GM23248 (cell line): ENCODE data around the gene ITIH5.

Experiments
- EZH2 ChIP-seq: fragments of 200-600 bp; sonication (generic); IDR thresholded peaks from 2 replicates; pipeline ENCODE4 v1.6.1; 2018; ENCODE audit warnings: antibody characterized with exemption, mild to moderate bottlenecking; ENCODE audit not compliant: insufficient read depth, poor library complexity, severe bottlenecking
- EZH2phosphoT487 ChIP-seq: fragments of 200-600 bp; sonication (generic); IDR thresholded peaks from 2 replicates; pipeline ENCODE4 v1.6.1; 2018; ENCODE audit warnings: antibody characterized with exemption, moderate library complexity, mild to moderate bottlenecking, low read depth; ENCODE audit not compliant: insufficient read depth

DNA sequence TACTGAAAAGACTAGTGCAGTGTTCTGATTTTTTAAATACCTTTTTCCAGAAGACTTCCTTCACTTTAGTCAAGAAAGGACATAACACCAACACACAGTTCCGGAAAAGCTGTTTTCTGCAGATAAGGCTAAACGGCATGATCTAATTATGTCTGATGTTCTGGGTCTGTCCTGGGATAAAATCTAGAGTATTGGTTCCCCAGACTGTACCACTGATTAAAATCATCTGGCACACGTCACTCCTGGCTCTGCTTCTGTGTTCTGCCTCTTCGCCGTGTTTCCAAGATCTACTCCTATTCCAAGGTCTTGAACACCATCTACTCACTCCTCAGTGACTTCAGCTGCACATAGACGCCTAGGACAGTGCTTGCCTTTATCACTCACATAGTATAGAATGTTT is 155.2 kb downstream of the ITIH5 start:
- no peak for TF ChIP-seq EZH2
- no peak for TF ChIP-seq EZH2phosphoT487
